ENCODE results near the gene IGDCC3.
A peak's percentile ranks its signal among the peaks of the same experiment; 100 is the strongest.

The IGDCC3 gene

GRCh38 chr15:65388306-65389080 is 10.7 kb upstream of the IGDCC3 start:
- no peak for DNase-seq (ENCODE audit: low read depth in 2 of 2)

GRCh38 chr15:65386886-65387285 is 9.1 kb upstream of the IGDCC3 start:
- DNase-seq (ENCODE audit: low read depth in 2 of 2) = no peak

GRCh38 chr15:65386376-65386775 is 8.6 kb upstream of the IGDCC3 start:
- DNase-seq (ENCODE audit: low read depth in 2 of 2) = no peak

GRCh38 chr15:65385870-65386258 is 8.1 kb upstream of the IGDCC3 start:
- DNase-seq (ENCODE audit: low read depth in 2 of 2) = no peak

- DNase-seq (ENCODE audit: low read depth in 2 of 2) = peak; percentile 66 to 68
These were observed 7.4 kb upstream of the IGDCC3 start for GRCh38 chr15:65384895-65385869.

GRCh38 chr15:65384505-65384894 is 6.7 kb upstream of the IGDCC3 start:
- DNase-seq (ENCODE audit: low read depth in 2 of 2) = no peak

GRCh38 chr15:65383991-65384390 is 6.2 kb upstream of the IGDCC3 start:
- DNase-seq (ENCODE audit: low read depth in 2 of 2) = no peak

- DNase-seq (ENCODE audit: low read depth in 2 of 2) = no peak
These were observed 5.7 kb upstream of the IGDCC3 start for GRCh38 chr15:65383456-65383855.

- no peak for DNase-seq (ENCODE audit: low read depth in 2 of 2)
These were observed 5.1 kb upstream of the IGDCC3 start for GRCh38 chr15:65382921-65383320.

GRCh38 chr15:65382146-65382491 is 4.3 kb upstream of the IGDCC3 start:
- no peak for DNase-seq (ENCODE audit: low read depth in 2 of 2)

- DNase-seq (ENCODE audit: low read depth in 2 of 2) = no peak
These were observed 3.8 kb upstream of the IGDCC3 start for GRCh38 chr15:65381445-65382145.

GRCh38 chr15:65379986-65380385 is 2.2 kb upstream of the IGDCC3 start:
- no peak for DNase-seq (ENCODE audit: low read depth in 2 of 2)

- DNase-seq (ENCODE audit: low read depth in 2 of 2) = no peak
These were observed 462 bp downstream of the IGDCC3 start for GRCh38 chr15:65377105-65377975.

- no peak for DNase-seq (ENCODE audit: low read depth in 2 of 2)
These were observed 1.1 kb downstream of the IGDCC3 start for GRCh38 chr15:65376767-65377104.

- no peak for DNase-seq (ENCODE audit: low read depth in 2 of 2)
These were observed 1.8 kb downstream of the IGDCC3 start for GRCh38 chr15:65375871-65376607.

GRCh38 chr15:65374821-65375401 is 2.9 kb downstream of the IGDCC3 start:
- no peak for DNase-seq (ENCODE audit: low read depth in 2 of 2)

GRCh38 chr15:65374334-65374733 is 3.5 kb downstream of the IGDCC3 start:
- DNase-seq (ENCODE audit: low read depth in 2 of 2) = no peak

- no peak for DNase-seq (ENCODE audit: low read depth in 2 of 2)
These were observed 4.6 kb downstream of the IGDCC3 start for GRCh38 chr15:65373163-65373651.

- DNase-seq (ENCODE audit: low read depth in 2 of 2) = no peak
These were observed 5.1 kb downstream of the IGDCC3 start for GRCh38 chr15:65372787-65373067.

Data from activated CD8-positive, alpha-beta memory T cell treated with anti-CD3 and anti-CD28 coated beads for 4 hours (primary cell).